Measurements from ENCODE around the gene CNOT6. TPM values are rescaled to one million over a fixed set of nuclear protein-coding genes. Genes with fewer than 3 reads are reported as not detected.

The CNOT6 gene
- total RNA-seq (ENCODE audit: low replicate concordance) = 28.6 and 38.5 TPM in 2 replicates

DNA sequence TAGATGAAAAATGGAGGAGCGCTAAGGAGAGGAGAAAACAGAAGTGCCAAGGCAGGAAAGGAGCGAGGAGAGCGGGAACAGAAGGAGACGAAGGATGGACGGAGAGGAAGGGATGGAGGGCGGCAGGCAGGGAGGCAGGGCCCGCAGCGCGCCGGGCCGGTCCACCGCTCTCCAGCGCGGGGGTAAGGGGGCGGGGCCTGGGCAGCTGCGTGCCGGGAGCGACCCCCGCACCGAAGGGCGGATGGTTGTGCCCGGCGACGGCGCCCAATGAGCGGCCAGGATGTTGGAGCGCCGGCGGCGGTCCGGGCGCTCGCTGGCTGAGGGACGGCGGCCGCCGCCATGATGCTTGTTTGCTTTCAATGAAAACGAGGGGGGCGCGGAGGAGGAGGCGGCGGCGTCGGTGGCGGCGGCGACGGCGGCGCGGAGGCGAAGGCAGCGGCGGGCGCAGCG is at the start of gene CNOT6:
TSS of gene CNOT6 (plus strand) at position 320 of the 450 bp plus-strand sequence. CDS start 34,898 bp downstream, outside the sequence.
- Histone ChIP-seq H4K20me1 (ENCODE audit: low read depth) (peaks cover 43% of the 10 kb centered on the region), H3K9ac (peak within 1 kb of the TSS; percentile 95), H3F3A (ENCODE audit: low read depth) (no peaks in the 10 kb centered on the region), H3K4me2 (peak within 1 kb of the TSS; percentile 96), H3K79me2 (ENCODE audit: low read depth) (peaks cover 55% of the 10 kb centered on the region), H3K27me3 (no peaks in the 10 kb centered on the region), H3K27ac (peak within 1 kb of the TSS; percentile 96), H3K4me1 (peaks cover 17% of the 10 kb centered on the region), H3K36me3 (no peaks in the 10 kb centered on the region), H3K9me3 (ENCODE audit: low read depth) (no peaks in the 10 kb centered on the region), H2AFZ (replicated peaks) (peak within 1 kb of the TSS; percentile 73), H3K4me3 (peak within 1 kb of the TSS; percentile 95)
- TF ChIP-seq EZH2 (IDR thresholded peaks at IDR 0.05) (no peak), EZH2phosphoT487 (IDR thresholded peaks at IDR 0.05) (no peak)
- TF ChIP-seq, protein P1, sequence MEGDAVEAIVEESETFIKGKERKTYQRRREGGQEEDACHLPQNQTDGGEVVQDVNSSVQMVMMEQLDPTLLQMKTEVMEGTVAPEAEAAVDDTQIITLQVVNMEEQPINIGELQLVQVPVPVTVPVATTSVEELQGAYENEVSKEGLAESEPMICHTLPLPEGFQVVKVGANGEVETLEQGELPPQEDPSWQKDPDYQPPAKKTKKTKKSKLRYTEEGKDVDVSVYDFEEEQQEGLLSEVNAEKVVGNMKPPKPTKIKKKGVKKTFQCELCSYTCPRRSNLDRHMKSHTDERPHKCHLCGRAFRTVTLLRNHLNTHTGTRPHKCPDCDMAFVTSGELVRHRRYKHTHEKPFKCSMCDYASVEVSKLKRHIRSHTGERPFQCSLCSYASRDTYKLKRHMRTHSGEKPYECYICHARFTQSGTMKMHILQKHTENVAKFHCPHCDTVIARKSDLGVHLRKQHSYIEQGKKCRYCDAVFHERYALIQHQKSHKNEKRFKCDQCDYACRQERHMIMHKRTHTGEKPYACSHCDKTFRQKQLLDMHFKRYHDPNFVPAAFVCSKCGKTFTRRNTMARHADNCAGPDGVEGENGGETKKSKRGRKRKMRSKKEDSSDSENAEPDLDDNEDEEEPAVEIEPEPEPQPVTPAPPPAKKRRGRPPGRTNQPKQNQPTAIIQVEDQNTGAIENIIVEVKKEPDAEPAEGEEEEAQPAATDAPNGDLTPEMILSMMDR (IDR thresholded peaks at IDR 0.05) = no peak
- Mint-ChIP-seq H3K36me3 (peaks cover 32% of the 10 kb centered on the region), H3K4me3 (peak within 1 kb of the TSS; percentile 92), H3K27me3 (ENCODE audit: insufficient read depth, low read depth) (peaks cover 8% of the 10 kb centered on the region), H3K27ac (peak within 1 kb of the TSS; percentile 96), H3K4me1 (peaks cover 32% of the 10 kb centered on the region), H3K9me3 (peaks cover 19% of the 10 kb centered on the region)
- peak; percentile 97 for DNase-seq (ENCODE audit: low spot score)

DNA sequence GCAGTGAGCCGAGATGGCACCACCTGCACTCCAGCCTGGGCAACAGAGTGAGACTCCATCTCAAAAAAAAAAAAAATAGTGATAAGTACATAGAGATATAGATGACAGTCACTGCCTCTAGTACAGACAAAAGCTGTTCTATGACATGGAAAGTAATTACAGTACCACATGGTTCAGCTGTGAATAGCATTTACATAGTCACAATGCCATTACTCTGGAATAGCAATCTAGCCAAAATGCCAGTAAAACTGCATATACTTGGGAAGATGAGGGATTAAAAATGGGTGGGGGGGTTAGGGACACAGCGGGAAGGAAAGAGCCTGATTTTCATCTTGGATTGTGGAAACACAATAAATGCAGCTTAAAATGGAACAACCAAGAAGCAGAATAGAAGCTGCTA is 39.4 kb upstream of the CNOT6 start:
- no peak overlapping the region for H3K4me3 ChIP-seq
- TF ChIP-seq EZH2 (IDR thresholded peaks at IDR 0.05) (no peak), EZH2phosphoT487 (IDR thresholded peaks at IDR 0.05) (no peak)
- TF ChIP-seq, protein P1 (IDR thresholded peaks at IDR 0.05) = no peak
- no peak overlapping the region for H3K4me3 Mint-ChIP-seq
- no peak overlapping the region for H3K27ac Mint-ChIP-seq
- H3K9ac ChIP-seq = no peak overlapping the region
- no peak overlapping the region for H3K27ac ChIP-seq
- DNase-seq (ENCODE audit: low spot score) = no peak
- H3K27me3 ChIP-seq = no peaks in the 10 kb centered on the region
- no peak overlapping the region for H2AFZ ChIP-seq (replicated peaks)
- no peaks in the 10 kb centered on the region for H3K36me3 Mint-ChIP-seq
- no peaks in the 10 kb centered on the region for H3K4me1 Mint-ChIP-seq
- no peaks in the 10 kb centered on the region for H3K79me2 ChIP-seq (ENCODE audit: low read depth)
- peaks cover 13% of the 10 kb centered on the region for H3K9me3 Mint-ChIP-seq
- H4K20me1 ChIP-seq (ENCODE audit: low read depth) = no peaks in the 10 kb centered on the region
- no peaks in the 10 kb centered on the region for H3K36me3 ChIP-seq
- peaks cover 3% of the 10 kb centered on the region for H3K27me3 Mint-ChIP-seq (ENCODE audit: insufficient read depth, low read depth)
- no peaks in the 10 kb centered on the region for H3K9me3 ChIP-seq (ENCODE audit: low read depth)
- H3K4me1 ChIP-seq = no peaks in the 10 kb centered on the region
- no peak overlapping the region for H3K4me2 ChIP-seq
- H3F3A ChIP-seq (ENCODE audit: low read depth) = no peaks in the 10 kb centered on the region

DNA sequence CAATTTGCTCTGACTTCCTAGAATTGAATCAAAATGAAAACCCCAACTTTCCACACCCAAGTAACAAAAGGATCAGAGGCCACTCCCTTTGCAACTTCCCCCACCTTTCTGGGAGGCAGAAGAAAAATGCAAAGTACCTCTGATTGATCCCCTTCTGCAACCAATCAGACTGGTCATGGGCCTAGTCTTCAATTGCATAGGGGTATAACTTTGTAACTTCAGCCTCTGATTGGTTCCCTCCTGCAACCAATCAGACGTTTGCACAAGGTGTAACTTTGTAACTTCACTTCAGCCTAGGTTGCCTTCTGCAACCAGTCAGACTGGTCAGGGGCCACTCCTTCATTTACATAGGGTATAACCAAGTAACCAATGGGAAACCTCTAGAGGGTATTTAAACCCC is 38.3 kb upstream of the CNOT6 start:
- Mint-ChIP-seq H3K36me3 (no peaks in the 10 kb centered on the region), H3K4me1 (no peaks in the 10 kb centered on the region), H3K27ac (no peak overlapping the region), H3K4me3 (no peak overlapping the region), H3K9me3 (peaks cover 20% of the 10 kb centered on the region), H3K27me3 (ENCODE audit: insufficient read depth, low read depth) (peaks cover 4% of the 10 kb centered on the region)
- Histone ChIP-seq H3K4me3 (no peak overlapping the region), H3K27me3 (no peaks in the 10 kb centered on the region), H3K9ac (no peak overlapping the region), H4K20me1 (ENCODE audit: low read depth) (no peaks in the 10 kb centered on the region), H3K79me2 (ENCODE audit: low read depth) (no peaks in the 10 kb centered on the region), H3K4me1 (no peaks in the 10 kb centered on the region), H3F3A (ENCODE audit: low read depth) (no peaks in the 10 kb centered on the region), H3K27ac (no peak overlapping the region), H3K9me3 (ENCODE audit: low read depth) (no peaks in the 10 kb centered on the region), H3K4me2 (no peak overlapping the region), H3K36me3 (no peaks in the 10 kb centered on the region), H2AFZ (replicated peaks) (no peak overlapping the region)
- no peak for DNase-seq (ENCODE audit: low spot score)
- TF ChIP-seq EZH2 (IDR thresholded peaks at IDR 0.05) = no peak
- TF ChIP-seq, protein P1 (IDR thresholded peaks at IDR 0.05) = no peak
- TF ChIP-seq EZH2phosphoT487 (IDR thresholded peaks at IDR 0.05) = no peak
